ENCODE results near the gene TRIM62. TPM values are rescaled to one million over a fixed set of nuclear protein-coding genes. Genes with fewer than 3 reads are reported as not detected.

TRIM62 gene
- total RNA-seq, 4 donors from 2014 or later, result 3.5 to 22.8 (median 17.9) TPM

DNA sequence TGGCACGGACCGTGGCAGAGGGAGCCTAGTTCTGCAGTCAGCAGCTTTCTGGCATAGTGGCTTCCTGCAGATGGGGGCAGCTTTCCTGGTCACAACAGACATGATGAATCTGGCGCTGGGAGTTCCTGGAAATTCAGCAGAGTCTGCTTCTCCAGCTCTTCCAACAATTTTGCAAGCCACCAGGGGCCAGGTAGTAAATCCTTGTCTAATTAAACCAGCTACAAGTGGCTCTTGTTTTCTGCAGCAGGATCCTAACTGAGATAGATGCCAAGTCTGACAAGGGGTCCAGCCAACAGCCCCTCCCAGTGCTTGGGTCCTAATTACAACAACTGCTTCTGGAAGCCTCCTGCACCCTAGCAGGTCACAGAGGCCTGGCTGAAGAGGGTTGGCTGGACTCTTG, 35.8 kb downstream of the TRIM62 start:
- TF ChIP-seq, protein P1, sequence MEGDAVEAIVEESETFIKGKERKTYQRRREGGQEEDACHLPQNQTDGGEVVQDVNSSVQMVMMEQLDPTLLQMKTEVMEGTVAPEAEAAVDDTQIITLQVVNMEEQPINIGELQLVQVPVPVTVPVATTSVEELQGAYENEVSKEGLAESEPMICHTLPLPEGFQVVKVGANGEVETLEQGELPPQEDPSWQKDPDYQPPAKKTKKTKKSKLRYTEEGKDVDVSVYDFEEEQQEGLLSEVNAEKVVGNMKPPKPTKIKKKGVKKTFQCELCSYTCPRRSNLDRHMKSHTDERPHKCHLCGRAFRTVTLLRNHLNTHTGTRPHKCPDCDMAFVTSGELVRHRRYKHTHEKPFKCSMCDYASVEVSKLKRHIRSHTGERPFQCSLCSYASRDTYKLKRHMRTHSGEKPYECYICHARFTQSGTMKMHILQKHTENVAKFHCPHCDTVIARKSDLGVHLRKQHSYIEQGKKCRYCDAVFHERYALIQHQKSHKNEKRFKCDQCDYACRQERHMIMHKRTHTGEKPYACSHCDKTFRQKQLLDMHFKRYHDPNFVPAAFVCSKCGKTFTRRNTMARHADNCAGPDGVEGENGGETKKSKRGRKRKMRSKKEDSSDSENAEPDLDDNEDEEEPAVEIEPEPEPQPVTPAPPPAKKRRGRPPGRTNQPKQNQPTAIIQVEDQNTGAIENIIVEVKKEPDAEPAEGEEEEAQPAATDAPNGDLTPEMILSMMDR (IDR thresholded peaks at IDR 0.05), result no peak
- TF ChIP-seq POLR2A (IDR thresholded peaks at IDR 0.05), result no peak
- no peak overlapping the region for H3K4me3 ChIP-seq
- H3K9me3 ChIP-seq, result no peaks in the 10 kb centered on the region
- peaks cover 0 to 5% (median 0%) of the 10 kb centered on the region in 4 donors for H3K4me1 ChIP-seq
- DNase-seq, result no peak
- H3K27ac ChIP-seq, result no peak overlapping the region
- H3K36me3 ChIP-seq, result peaks cover 0 to 15% (median 0%) of the 10 kb centered on the region in 3 donors
- no peaks in the 10 kb centered on the region for H3K27me3 ChIP-seq

DNA sequence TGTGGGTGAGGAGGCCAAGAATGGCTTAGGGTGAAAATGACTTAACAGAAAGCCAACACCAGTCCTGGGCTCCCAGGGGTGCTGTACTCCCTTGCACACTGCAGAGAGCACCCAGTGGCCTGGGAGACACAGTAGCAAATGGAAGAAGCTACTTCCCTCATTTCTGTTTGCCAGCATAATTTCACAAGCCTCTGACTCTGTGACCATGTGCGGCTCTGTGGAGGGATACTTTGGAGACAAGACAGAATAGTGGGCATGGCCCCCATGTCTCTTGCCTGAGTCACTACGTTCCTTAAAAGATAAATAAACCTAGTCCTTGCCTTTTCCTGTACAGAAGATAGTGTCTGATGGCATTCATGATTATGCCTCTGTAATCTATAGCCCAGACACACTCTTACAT, 38.1 kb downstream of the TRIM62 start:
- H3K27ac ChIP-seq, result no peak overlapping the region
- H3K4me3 ChIP-seq, result no peak overlapping the region
- peaks cover 0 to 15% (median 0%) of the 10 kb centered on the region in 3 donors for H3K36me3 ChIP-seq
- H3K9me3 ChIP-seq, result no peaks in the 10 kb centered on the region
- no peak for DNase-seq
- H3K4me1 ChIP-seq, result peaks cover 0 to 5% (median 0%) of the 10 kb centered on the region in 4 donors
- no peaks in the 10 kb centered on the region for H3K27me3 ChIP-seq
- TF ChIP-seq, protein P1 (IDR thresholded peaks at IDR 0.05), result no peak
- TF ChIP-seq POLR2A (IDR thresholded peaks at IDR 0.05), result no peak

DNA sequence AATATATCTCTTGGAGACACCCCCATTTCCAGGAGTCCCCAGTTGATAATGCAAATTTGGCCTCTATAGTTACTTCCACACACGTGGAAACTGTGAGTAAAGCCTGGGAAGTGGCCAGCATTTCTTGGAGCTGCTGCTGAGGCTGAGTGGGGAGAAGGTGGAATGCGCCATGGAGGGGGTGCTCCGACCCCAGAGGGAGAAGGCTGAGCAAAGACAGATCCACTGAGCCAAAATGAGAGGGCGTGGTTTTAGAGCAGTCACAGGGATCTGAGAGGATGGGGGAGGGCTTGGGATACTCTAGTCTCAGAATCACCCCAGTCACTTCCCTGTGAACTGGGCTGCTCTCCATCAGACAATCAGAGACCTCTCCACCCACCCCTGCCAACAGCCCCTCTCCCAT, 38.7 kb downstream of the TRIM62 start:
- H3K27ac ChIP-seq, result no peak overlapping the region
- H3K4me1 ChIP-seq, result peaks cover 0 to 5% (median 0%) of the 10 kb centered on the region in 4 donors
- H3K27me3 ChIP-seq, result no peaks in the 10 kb centered on the region
- no peak for DNase-seq
- H3K4me3 ChIP-seq, result no peak overlapping the region
- H3K36me3 ChIP-seq, result peaks cover 0 to 15% (median 0%) of the 10 kb centered on the region in 3 donors
- no peak for TF ChIP-seq POLR2A (IDR thresholded peaks at IDR 0.05)
- TF ChIP-seq, protein P1 (IDR thresholded peaks at IDR 0.05), result no peak
- no peaks in the 10 kb centered on the region for H3K9me3 ChIP-seq

DNA sequence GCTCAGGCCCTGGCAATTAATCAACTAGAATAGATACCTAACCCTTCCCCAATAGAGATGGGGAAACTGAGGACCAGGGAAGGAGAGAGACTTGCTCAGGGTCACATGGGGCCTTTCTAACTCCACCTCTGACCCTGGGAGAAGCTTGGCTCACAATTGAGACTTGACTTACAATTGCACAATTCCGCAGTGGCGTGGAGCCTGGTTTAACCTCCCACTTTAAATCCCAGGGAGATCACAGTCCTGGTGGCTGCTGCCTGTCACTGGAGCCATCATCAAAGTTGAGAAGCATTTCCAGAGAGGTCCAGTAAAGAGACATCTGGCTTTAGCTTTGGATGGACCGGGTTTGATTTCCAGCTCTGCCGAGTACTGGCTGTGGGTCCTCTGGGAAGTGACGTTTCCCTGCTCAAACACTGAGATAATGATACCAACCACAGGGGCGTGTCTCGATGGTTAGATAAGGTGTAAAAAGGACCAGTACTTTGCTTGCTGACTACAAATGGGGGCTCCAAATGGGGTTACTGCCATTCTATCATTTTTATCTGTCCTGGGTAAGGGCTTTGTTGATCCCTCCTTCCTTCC, 39.3 kb downstream of the TRIM62 start:
- Histone ChIP-seq H3K9me3 (no peaks in the 10 kb centered on the region), H3K36me3 (peaks cover 0 to 15% (median 0%) of the 10 kb centered on the region in 3 donors), H3K27ac (no peak overlapping the region), H3K4me3 (no peak overlapping the region), H3K27me3 (no peaks in the 10 kb centered on the region), H3K4me1 (peaks cover 0 to 5% (median 0%) of the 10 kb centered on the region in 4 donors)
- no peak for DNase-seq
- TF ChIP-seq, protein P1 (IDR thresholded peaks at IDR 0.05), result no peak
- TF ChIP-seq POLR2A (IDR thresholded peaks at IDR 0.05), result no peak

DNA sequence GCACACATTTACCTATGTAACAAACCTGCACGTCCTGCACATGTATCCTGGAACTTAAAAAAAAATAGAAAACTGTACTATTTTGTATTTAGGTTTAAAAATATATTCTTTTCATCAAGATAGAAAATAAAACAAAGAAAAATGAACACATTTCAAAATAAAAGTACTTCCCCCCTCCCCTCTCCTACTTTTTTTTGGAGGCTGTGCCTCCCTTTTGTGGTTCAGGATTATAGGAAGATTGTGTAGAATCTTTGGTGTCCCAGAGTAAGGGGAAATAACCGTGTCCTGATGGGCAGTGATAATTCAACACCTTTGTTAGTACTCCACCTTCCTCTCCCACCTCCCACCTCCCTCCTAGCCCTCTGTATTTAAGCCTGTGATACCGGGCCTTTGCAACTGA, 40.1 kb downstream of the TRIM62 start:
- DNase-seq, result no peak
- TF ChIP-seq, protein P1 (IDR thresholded peaks at IDR 0.05), result no peak
- TF ChIP-seq POLR2A (IDR thresholded peaks at IDR 0.05), result no peak
- H3K4me1 ChIP-seq, result peaks cover 0 to 5% (median 0%) of the 10 kb centered on the region in 4 donors
- H3K27ac ChIP-seq, result peak overlapping the region in 1 of 4 donors; percentile 14
- H3K27me3 ChIP-seq, result no peaks in the 10 kb centered on the region
- no peaks in the 10 kb centered on the region for H3K9me3 ChIP-seq
- H3K36me3 ChIP-seq, result peaks cover 0 to 8% (median 0%) of the 10 kb centered on the region in 3 donors
- H3K4me3 ChIP-seq, result no peak overlapping the region

All from Peyer's patch (tissue), 4 donors.